A549 (cell line): Measurements from ENCODE around the gene WDR20. TPM values are rescaled to one million over a fixed set of nuclear protein-coding genes. Genes with fewer than 3 reads are reported as not detected.

Experiments used
- ATAC-seq, 2 experiments: fragments of 200-7000 bp in 1 of 2; fragments of >200 bp in 1 of 2; cut with Nextera tagmentation in 1 of 2; cut with Tn5 transposase in 1 of 2; 3 replicates each; pipeline versions ENCODE4 v1.8.0 to v1.9.1; 2018 to 2020; ENCODE audit warnings: mild to moderate bottlenecking in 1 of 2, moderate library complexity in 1 of 2
- CTCF ChIA-PET: fragments of 300-600 bp; sonication (Branson Sonifier 250); formaldehyde crosslinking; extraction: SDS; loops from one replicate; lab custom pipeline; 2021; ENCODE audit warnings: antibody characterized with exemption, inconsistent platforms; lab: Yijun Ruan, JAX
- POLR2A ChIA-PET: fragments of 350-600 bp; formaldehyde crosslinking; extraction: SDS; loops from one replicate; lab custom pipeline; 2021; ENCODE audit warnings: antibody characterized with exemption, inconsistent platforms; lab: Yijun Ruan, JAX
- DNase-seq, 2 experiments: peaks; one replicate each; pipeline versions ENCODE4 v3.0.0 to v3.0.0-alpha.2; 2011 to 2016; ENCODE audit warnings: low read depth in 1 of 2, low spot score in 1 of 2
- FAIRE-seq: peaks from 2 replicates; lab custom pipeline; 2011; peaks lifted over from hg19 to GRCh38; lab: Jason Lieb, UNC
- H3K27ac ChIP-seq, 2 experiments: fragments of >200 bp; sonication (Bioruptor Twin); formaldehyde crosslinking; 3 replicates each; pipeline ENCODE4 v1.5.1; 2016 to 2017
- H3K4me1 ChIP-seq: fragments of >200 bp; sonication (Bioruptor Twin); formaldehyde crosslinking; 3 replicates; pipeline ENCODE4 v1.6.1; 2016
- H3K4me2 ChIP-seq: fragments of >200 bp; sonication (Bioruptor Twin); formaldehyde crosslinking; 3 replicates; pipeline ENCODE4 v1.6.1; 2016
- H3K4me3 ChIP-seq: fragments of >200 bp; sonication (Bioruptor Twin); formaldehyde crosslinking; 3 replicates; pipeline ENCODE4 v1.5.1; 2016
- H3K9me3 ChIP-seq: fragments of >200 bp; sonication (Bioruptor Twin); formaldehyde crosslinking; 3 replicates; pipeline ENCODE4 v1.6.1; 2016
- BCL3 ChIP-seq: fragments of >200 bp; sonication (Bioruptor Twin); formaldehyde crosslinking; IDR thresholded peaks from 3 replicates; pipeline ENCODE4 v1.6.1; 2016
- CBX2 ChIP-seq: fragments of 200-600 bp; sonication (generic); IDR thresholded peaks from 2 replicates; pipeline ENCODE4 v1.6.1; 2016; ENCODE audit warnings: low read depth, mild to moderate bottlenecking, borderline replicate concordance
- ELK1 ChIP-seq: fragments of 150-350 bp; IDR thresholded peaks from 2 replicates; pipeline ENCODE4 v1.6.1; 2014; ENCODE audit warnings: low read depth, mild to moderate bottlenecking, low read length
- EP300 ChIP-seq, 2 experiments: fragments of >200 bp; sonication (Bioruptor Twin); formaldehyde crosslinking; IDR thresholded peaks; 2 replicates in 1 of 2; 3 replicates in 1 of 2; pipeline ENCODE4 v1.6.1; 2016 to 2017
- ESRRA ChIP-seq: fragments of 150-350 bp; IDR thresholded peaks from 2 replicates; pipeline ENCODE4 v1.6.1; 2014; ENCODE audit warnings: mild to moderate bottlenecking, low read length, borderline replicate concordance
- FOSB ChIP-seq: fragments of 250-450 bp; sonication (Bioruptor Pico); IDR thresholded peaks from 2 replicates; pipeline ENCODE4 v1.5.0; 2020; ENCODE audit warnings: mild to moderate bottlenecking, moderate library complexity
- GATA3 ChIP-seq: IDR thresholded peaks from 2 replicates; pipeline ENCODE4 v1.6.1; 2012; ENCODE audit warnings: borderline replicate concordance
- HEYL ChIP-seq: fragments of 250-450 bp; sonication (Bioruptor Pico); IDR thresholded peaks from 2 replicates; pipeline ENCODE4 v1.8.0; 2021; ENCODE audit warnings: mild to moderate bottlenecking, moderate library complexity
- JUN ChIP-seq, 2 experiments: fragments of >200 bp; sonication (Bioruptor Twin); formaldehyde crosslinking; IDR thresholded peaks; 2 replicates in 1 of 2; 3 replicates in 1 of 2; pipeline ENCODE4 v1.6.1; 2016 to 2017
- JUNB ChIP-seq: fragments of >200 bp; sonication (Bioruptor Twin); formaldehyde crosslinking; IDR thresholded peaks from 2 replicates; pipeline ENCODE4 v1.6.1; 2016
- MAFK ChIP-seq: fragments of 450-650 bp; IDR thresholded peaks from 2 replicates; pipeline ENCODE4 v1.6.1; 2014; ENCODE audit not compliant: partially characterized antibody
- MAZ ChIP-seq: fragments of 150-350 bp; IDR thresholded peaks from 2 replicates; pipeline ENCODE4 v1.6.1; 2014; ENCODE audit warnings: antibody characterized with exemption, low read depth, low read length, borderline replicate concordance
- NR3C1 ChIP-seq: fragments of >200 bp; sonication (Bioruptor Twin); formaldehyde crosslinking; IDR thresholded peaks from 3 replicates; pipeline ENCODE4 v1.6.1; 2017
- RARB ChIP-seq: fragments of 250-450 bp; sonication (Bioruptor Pico); IDR thresholded peaks from 2 replicates; pipeline ENCODE4 v1.8.0; 2021; ENCODE audit warnings: mild to moderate bottlenecking, moderate library complexity
- REST ChIP-seq: fragments of 200-600 bp; sonication (generic); IDR thresholded peaks from 2 replicates; pipeline ENCODE4 v1.6.1; 2016; ENCODE audit warnings: antibody characterized with exemption, mild to moderate bottlenecking, moderate library complexity
- RNF2 ChIP-seq: fragments of 200-600 bp; sonication (generic); IDR thresholded peaks from 2 replicates; pipeline ENCODE4 v1.6.1; 2016; ENCODE audit warnings: low read depth, mild to moderate bottlenecking, antibody characterized with exemption, moderate library complexity, borderline replicate concordance
- SMC3 ChIP-seq: fragments of >200 bp; sonication (Bioruptor Twin); formaldehyde crosslinking; IDR thresholded peaks from 3 replicates; pipeline ENCODE4 v1.6.1; 2018; ENCODE audit warnings: inconsistent platforms
- WGBS: methylation state at CpG from one replicate; pipeline ENCODE4 v1.1.6; 2017; ENCODE audit errors: missing lambda C conversion rate; 5-methylcytosine and 5-hydroxymethylcytosine counted together
- polyA plus RNA-seq, 4 experiments: library from polyadenylated mRNA; depleted of rRNA in 3 of 4; stranded (reverse); fragments of >200 nt; fragmentation: RNase III in 1 of 4; extraction: RNeasy Plus Mini Kit Qiagen cat#74134 plus additional on column Dnase treatment in 1 of 4; gene quantifications; 2 replicates in 3 of 4; 3 replicates in 1 of 4; pipeline ENCODE4 v1.2.3, GENCODE V29; 2011 to 2017
- TF ChIP-seq, protein P1 (sequence below): fragments of 450-650 bp; IDR thresholded peaks from 2 replicates; pipeline ENCODE4 v1.6.1; 2014; ENCODE audit warnings: antibody characterized with exemption
- TF ChIP-seq, protein P2 (sequence below): IDR thresholded peaks from 2 replicates; pipeline ENCODE4 v1.6.1; 2012
- TF ChIP-seq, protein P3 (sequence below): fragments of 250-450 bp; sonication (Bioruptor Pico); IDR thresholded peaks from 2 replicates; pipeline ENCODE4 v1.5.0; 2021; ENCODE audit warnings: mild to moderate bottlenecking, moderate library complexity, borderline replicate concordance

The WDR20 gene
- polyA plus RNA-seq, 2 of the 4 experiments (the other 2 are of a cell fraction) = 19.5 to 20.6 TPM

GRCh38 chr14:102212845-102213244 is 73.1 kb downstream of the WDR20 start:
- no peak for FAIRE-seq
- ChIA-PET CTCF (interaction anchor here (1.1 to 1.6 kb wide), 3 partner anchors 9 to 102 kb away, joined by 3 to 8 read pairs (median 4); no protein-coding TSS in a partner anchor), POLR2A (no interaction called here)
- 91% methylated on average over 10 of the region's 10 CpGs for WGBS
- Histone ChIP-seq H3K4me2 (no peak overlapping the region), H3K4me3 (no peak overlapping the region), H3K4me1 (no peaks in the 10 kb centered on the region), H3K27ac (no peak overlapping the region), H3K9me3 (no peaks in the 10 kb centered on the region)
- no peak for ATAC-seq
- DNase-seq = no peak
- TF ChIP-seq CBX2 (no peak), MAFK (no peak), GATA3 (no peak), REST (no peak)
- TF ChIP-seq, protein P1, sequence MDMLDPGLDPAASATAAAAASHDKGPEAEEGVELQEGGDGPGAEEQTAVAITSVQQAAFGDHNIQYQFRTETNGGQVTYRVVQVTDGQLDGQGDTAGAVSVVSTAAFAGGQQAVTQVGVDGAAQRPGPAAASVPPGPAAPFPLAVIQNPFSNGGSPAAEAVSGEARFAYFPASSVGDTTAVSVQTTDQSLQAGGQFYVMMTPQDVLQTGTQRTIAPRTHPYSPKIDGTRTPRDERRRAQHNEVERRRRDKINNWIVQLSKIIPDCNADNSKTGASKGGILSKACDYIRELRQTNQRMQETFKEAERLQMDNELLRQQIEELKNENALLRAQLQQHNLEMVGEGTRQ = no peak
- TF ChIP-seq, protein P2, sequence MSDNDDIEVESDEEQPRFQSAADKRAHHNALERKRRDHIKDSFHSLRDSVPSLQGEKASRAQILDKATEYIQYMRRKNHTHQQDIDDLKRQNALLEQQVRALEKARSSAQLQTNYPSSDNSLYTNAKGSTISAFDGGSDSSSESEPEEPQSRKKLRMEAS = no peak
- TF ChIP-seq, protein P3, sequence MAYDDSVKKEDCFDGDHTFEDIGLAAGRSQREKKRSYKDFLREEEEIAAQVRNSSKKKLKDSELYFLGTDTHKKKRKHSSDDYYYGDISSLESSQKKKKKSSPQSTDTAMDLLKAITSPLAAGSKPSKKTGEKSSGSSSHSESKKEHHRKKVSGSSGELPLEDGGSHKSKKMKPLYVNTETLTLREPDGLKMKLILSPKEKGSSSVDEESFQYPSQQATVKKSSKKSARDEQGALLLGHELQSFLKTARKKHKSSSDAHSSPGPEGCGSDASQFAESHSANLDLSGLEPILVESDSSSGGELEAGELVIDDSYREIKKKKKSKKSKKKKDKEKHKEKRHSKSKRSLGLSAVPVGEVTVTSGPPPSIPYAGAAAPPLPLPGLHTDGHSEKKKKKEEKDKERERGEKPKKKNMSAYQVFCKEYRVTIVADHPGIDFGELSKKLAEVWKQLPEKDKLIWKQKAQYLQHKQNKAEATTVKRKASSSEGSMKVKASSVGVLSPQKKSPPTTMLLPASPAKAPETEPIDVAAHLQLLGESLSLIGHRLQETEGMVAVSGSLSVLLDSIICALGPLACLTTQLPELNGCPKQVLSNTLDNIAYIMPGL (CRISPR knock-in tag) = no peak

- no peak overlapping the region for H3K4me2 ChIP-seq
- CTCF ChIA-PET = interaction anchor here (1.1 to 1.6 kb wide), 3 partner anchors 9 to 101 kb away, joined by 3 to 8 read pairs (median 4); no protein-coding TSS in a partner anchor
- TF ChIP-seq RNF2 = no peak
- no peak for TF ChIP-seq BCL3
- no peak for TF ChIP-seq JUNB
- no peak for TF ChIP-seq JUN (IDR thresholded peaks at IDR 0.05)
- TF ChIP-seq EP300 (IDR thresholded peaks at IDR 0.05) = no peak
- no peak for TF ChIP-seq RARB (CRISPR knock-in tag)
- no peak for TF ChIP-seq FOSB (CRISPR knock-in tag)
- TF ChIP-seq ESRRA = no peak
- TF ChIP-seq HEYL = no peak
- TF ChIP-seq ELK1 = no peak
- TF ChIP-seq MAFK = no peak
- no peak for TF ChIP-seq SMC3
- no peak for TF ChIP-seq MAZ
- no peak for TF ChIP-seq NR3C1
- WGBS = 84% methylated on average over 10 of the region's 10 CpGs
- DNase-seq (no peak), FAIRE-seq (no peak), ATAC-seq (no peak)
- H3K9me3 ChIP-seq = no peaks in the 10 kb centered on the region
- POLR2A ChIA-PET = no interaction called here
- no peaks in the 10 kb centered on the region for H3K4me1 ChIP-seq
- no peak overlapping the region for H3K4me3 ChIP-seq
- 0 out of 6 replicates have a peak overlapping the region, but pooled peaks of 1 of the 2 experiments have one; percentile 17 for H3K27ac ChIP-seq
Measured at GRCh38 chr14:102213470-102213869, 73.8 kb downstream of the WDR20 start.
